Body of pancreas (tissue), 4 donors: Measurements from ENCODE around the gene MNAT1.

Experiments
- CTCF ChIP-seq, 7 experiments: fragments of 450-650 bp in 4 of 7; fragments of 200-600 bp in 3 of 7; sonication (generic) in 3 of 7; IDR thresholded peaks; one replicate each; pipeline ENCODE4 v1.5.1; 2016 to 2019; ENCODE audit warnings: antibody characterized with exemption in 7 of 7
- POLR2A ChIP-seq, 3 donors: fragments of 450-650 bp; IDR thresholded peaks; one replicate each; pipeline ENCODE4 v1.6.1; 2016; ENCODE audit warnings: antibody characterized with exemption in 3 of 3, mild to moderate bottlenecking in 2 of 3

- TF ChIP-seq CTCF (IDR thresholded peaks at IDR 0.05) = no peak
- no peak for TF ChIP-seq POLR2A (IDR thresholded peaks at IDR 0.05)
Observed at GRCh38 chr14:60975551-60975950, 241.0 kb downstream of the MNAT1 start.
